Activated CD4-positive, alpha-beta T cell treated with anti-CD3 and anti-CD28 coated beads, Interleukin-2, amount 50 U/mL, for 48 hours (primary cell): ENCODE measurements around the gene NDEL1.

Source experiments
- DNase-seq, 2 experiments: peaks; one replicate each; pipeline ENCODE4 v3.0.0-alpha.2; 2020

Gene NDEL1

GRCh38 chr17:8462564-8462963 is 26.9 kb downstream of the NDEL1 start:
- no peak for DNase-seq

GRCh38 chr17:8463099-8463498 is 27.4 kb downstream of the NDEL1 start:
- DNase-seq = no peak

- no peak for DNase-seq
Measured at GRCh38 chr17:8464941-8465340, 29.3 kb downstream of the NDEL1 start.

- no peak for DNase-seq
Measured at GRCh38 chr17:8465356-8465755, 29.7 kb downstream of the NDEL1 start.

- no peak for DNase-seq
Measured at GRCh38 chr17:8465759-8466158, 30.1 kb downstream of the NDEL1 start.

- no peak for DNase-seq
Measured at GRCh38 chr17:8466456-8466855, 30.8 kb downstream of the NDEL1 start.

- DNase-seq = no peak
Measured at GRCh38 chr17:8466873-8467272, 31.2 kb downstream of the NDEL1 start.

GRCh38 chr17:8467527-8467926 is 31.8 kb downstream of the NDEL1 start:
- no peak for DNase-seq

GRCh38 chr17:8468127-8468526 is 32.4 kb downstream of the NDEL1 start:
- DNase-seq = no peak

GRCh38 chr17:8468980-8469379 is 33.3 kb downstream of the NDEL1 start:
- DNase-seq = no peak

- no peak for DNase-seq
Measured at GRCh38 chr17:8469964-8470363, 34.3 kb downstream of the NDEL1 start.

- DNase-seq = no peak
Measured at GRCh38 chr17:8470447-8471047, 34.9 kb downstream of the NDEL1 start.

- DNase-seq = no peak
Measured at GRCh38 chr17:8472663-8473062, 37.0 kb downstream of the NDEL1 start.

- DNase-seq = no peak
Measured at GRCh38 chr17:8473451-8474192, 37.9 kb downstream of the NDEL1 start.

GRCh38 chr17:8474826-8475225 is 39.1 kb downstream of the NDEL1 start:
- DNase-seq = no peak

GRCh38 chr17:8475227-8475626 is 39.5 kb downstream of the NDEL1 start:
- DNase-seq = no peak

GRCh38 chr17:8475781-8476180 is 40.1 kb downstream of the NDEL1 start:
- DNase-seq = no peak

- DNase-seq = no peak
Measured at GRCh38 chr17:8476741-8477140, 41.1 kb downstream of the NDEL1 start.

- DNase-seq = no peak
Measured at GRCh38 chr17:8477171-8477570, 41.5 kb downstream of the NDEL1 start.

- DNase-seq = no peak
Measured at GRCh38 chr17:8477715-8478441, 42.2 kb downstream of the NDEL1 start.

- DNase-seq = no peak
Measured at GRCh38 chr17:8479431-8479947, 43.8 kb downstream of the NDEL1 start.

- no peak for DNase-seq
Measured at GRCh38 chr17:8480011-8480976, 44.6 kb downstream of the NDEL1 start.

GRCh38 chr17:8481089-8481488 is 45.4 kb downstream of the NDEL1 start:
- no peak for DNase-seq
